ENCODE data around the gene SLC51B.
A peak's percentile ranks its signal among the peaks of the same experiment; 100 is the strongest.
"Not testable (repeated sequence)": the region's sequence is repeated elsewhere in the genome, so short reads cannot be mapped to it uniquely, and the experiment has no call there.

Gene SLC51B

GRCh38 chr15:65041787-65042186 lies 3.4 kb upstream of the SLC51B start:
- no peak for DNase-seq (ENCODE audit: low read depth in 2 of 2)

DNA sequence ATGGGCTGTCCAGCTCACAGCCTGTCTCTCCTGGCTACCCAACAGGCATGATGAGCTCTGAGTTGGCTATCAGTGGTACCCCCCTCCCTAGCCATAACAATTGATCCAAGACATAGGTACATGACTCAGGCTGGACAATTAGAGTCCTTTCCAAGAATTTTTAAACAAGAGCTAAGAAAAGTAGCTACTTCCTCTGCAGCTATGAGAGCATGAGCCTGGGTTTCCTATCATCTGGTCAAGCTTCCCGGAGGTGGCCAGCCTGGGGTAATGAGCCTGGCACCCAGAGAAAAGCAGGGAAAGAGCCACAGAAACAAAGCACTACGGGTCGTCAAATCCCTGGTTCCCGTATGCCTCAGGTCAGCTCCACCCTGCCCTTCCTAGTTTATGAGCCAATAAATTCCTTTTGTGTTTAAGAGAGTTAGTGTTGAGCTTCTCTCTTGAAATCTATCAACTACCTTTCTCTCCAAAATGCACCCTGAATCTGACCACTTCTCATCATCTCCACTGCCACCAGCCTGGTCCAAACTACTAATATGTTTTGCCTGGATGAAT lies 2.3 kb upstream of the SLC51B start:
- no peak for DNase-seq (ENCODE audit: low read depth in 2 of 2)

- not testable (repeated sequence) for DNase-seq (ENCODE audit: low read depth in 2 of 2)
These were observed 969 bp upstream of the SLC51B start for GRCh38 chr15:65044218-65044617.

GRCh38 chr15:65048241-65048640 lies 3.1 kb downstream of the SLC51B start:
- no peak for DNase-seq (ENCODE audit: low read depth in 2 of 2)

- DNase-seq (ENCODE audit: low read depth in 2 of 2): peak; percentile 87 to 88
These were observed 4.2 kb downstream of the SLC51B start for GRCh38 chr15:65049418-65049840.

DNA sequence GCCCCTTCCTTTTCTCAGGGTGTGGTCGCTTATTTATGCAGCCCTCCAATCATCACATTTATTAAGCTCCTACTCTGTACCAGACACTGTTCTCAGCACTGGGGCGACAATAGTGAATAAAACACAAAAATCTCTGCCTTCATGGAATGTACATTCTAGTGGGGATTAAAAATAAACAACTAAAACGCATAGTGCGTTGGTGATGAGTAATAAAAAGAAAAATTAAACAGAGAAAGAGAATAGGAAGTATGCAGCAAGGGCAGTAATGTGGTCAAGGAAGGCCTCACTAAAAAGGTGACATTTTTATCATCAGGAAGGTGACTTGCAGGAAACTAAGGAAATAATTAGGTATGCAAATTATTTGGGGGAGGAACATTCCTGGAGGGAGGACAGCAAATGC lies 5.1 kb downstream of the SLC51B start:
- DNase-seq (ENCODE audit: low read depth in 2 of 2): no peak

- no peak for DNase-seq (ENCODE audit: low read depth in 2 of 2)
These were observed 6.1 kb downstream of the SLC51B start for GRCh38 chr15:65051266-65051665.

DNA sequence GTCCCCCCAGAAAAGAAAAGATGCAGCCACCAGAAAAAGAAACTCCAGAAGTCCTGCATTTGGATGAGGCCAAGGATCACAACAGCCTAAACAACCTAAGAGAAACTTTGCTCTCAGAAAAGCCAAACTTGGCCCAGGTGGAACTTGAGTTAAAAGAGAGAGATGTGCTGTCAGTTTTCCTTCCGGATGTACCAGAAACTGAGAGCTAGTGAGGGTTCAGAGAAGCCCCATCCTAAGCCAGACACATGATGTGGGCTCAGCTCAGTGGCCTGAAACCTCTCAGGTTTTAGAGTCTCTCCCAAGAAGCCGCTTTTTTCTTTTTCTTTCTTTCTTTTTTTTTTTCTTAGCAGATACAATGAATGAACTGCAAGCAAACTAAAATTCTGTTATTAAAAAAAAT lies 7.8 kb downstream of the SLC51B start:
- DNase-seq (ENCODE audit: low read depth in 2 of 2): no peak

DNA sequence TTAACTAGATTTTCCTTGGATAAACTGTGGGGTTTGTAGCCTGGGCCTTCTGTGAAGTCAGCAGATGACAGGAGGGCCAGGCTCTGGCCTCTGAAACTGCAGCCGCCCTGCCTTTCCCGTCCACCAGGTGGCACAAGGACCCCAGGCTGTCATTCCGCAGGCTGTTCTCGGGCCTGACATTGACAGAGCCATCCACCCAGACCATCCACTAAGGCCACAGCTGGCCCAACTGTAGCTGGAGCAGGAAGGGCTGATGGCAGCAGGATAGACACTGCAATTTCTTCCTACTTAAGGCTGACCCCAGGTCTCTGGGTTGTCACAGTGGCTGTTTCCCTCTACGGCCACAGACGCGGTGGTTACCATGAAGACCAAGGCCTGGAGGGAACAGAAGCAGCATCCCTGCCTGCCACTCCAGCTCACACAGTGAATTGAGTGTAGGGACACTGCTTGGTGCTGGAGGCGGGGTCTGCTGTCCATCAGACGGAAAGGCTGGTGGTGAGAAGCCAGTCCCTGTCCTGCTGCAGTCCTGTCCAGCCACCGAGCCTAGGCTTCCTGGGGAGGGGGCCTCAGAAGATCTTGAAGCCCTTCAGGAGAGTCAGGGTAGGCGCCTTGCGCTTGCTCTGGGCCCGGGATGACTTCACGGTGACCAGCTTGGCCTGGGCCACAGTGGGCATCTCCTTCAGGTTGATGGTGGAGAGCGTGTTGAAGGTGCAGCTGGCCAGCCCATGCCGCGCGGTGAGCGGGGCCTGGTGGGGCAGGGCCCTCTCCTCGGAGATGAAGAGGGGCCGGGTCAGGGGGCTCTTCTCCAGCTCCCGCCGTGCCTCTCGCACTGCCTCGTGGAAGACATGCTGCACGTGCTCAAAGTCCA lies 9.4 kb downstream of the SLC51B start:
- DNase-seq (ENCODE audit: low read depth in 2 of 2): peak; percentile 46 to 54

GRCh38 chr15:65055201-65055870 lies 10.1 kb downstream of the SLC51B start:
- no peak for DNase-seq (ENCODE audit: low read depth in 2 of 2)

DNA sequence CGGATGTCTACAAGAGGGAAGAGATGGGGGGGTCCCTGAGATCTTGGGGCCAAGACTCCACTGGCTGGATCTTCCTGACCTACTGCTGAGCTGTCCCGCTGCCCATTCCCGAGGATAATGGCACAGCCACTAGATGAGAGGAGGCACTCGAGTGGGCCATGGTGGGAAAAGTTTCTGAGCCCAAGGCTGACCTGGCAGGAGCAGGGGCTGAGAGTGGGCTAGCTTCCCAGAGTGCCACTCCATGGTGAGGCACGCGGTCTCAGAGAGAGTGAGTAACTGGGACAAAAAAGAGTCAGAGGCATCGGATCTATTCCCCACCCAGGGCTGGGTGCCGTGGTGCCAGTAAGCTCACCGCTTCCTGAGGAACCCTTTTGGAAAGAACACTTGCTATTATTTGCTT lies 10.9 kb downstream of the SLC51B start:
- DNase-seq (ENCODE audit: low read depth in 2 of 2): no peak

DNA sequence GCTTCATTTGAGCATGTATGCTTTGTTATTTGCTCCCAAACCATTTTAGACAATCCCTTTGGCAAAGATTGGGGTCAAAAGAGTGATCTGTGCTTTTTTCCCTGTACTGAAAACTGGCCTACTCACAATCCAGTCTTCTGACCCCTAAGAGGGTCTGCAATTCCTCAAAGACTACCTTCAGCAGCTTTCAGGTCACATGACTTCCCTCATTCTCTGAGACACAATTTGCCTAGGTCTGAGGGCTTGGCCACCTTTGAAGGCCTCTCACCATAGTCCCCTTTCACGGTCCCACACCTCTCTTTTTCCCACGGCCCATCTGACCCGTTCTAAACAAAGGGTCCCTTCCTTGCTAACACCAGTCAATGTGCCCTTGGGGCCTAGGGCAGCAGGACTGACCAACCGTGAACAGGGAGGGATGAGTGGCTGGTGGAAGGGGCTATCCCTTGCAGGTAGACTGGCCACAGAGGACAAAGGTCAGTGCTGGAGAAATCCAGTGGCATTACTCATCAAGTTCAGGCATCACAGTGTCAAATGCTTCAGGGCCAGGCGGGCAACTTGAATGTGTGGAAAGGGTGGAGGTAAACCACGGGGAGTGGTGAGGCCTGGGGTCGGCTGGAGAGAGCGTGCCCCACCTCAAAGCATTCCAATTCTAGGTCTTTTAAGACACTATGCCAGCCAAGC lies 11.8 kb downstream of the SLC51B start:
- DNase-seq (ENCODE audit: low read depth in 2 of 2): no peak

GRCh38 chr15:65057549-65057940 lies 12.4 kb downstream of the SLC51B start:
- DNase-seq (ENCODE audit: low read depth in 2 of 2): no peak

- DNase-seq (ENCODE audit: low read depth in 2 of 2): no peak
These were observed 13.5 kb downstream of the SLC51B start for GRCh38 chr15:65058394-65059368.

- no peak for DNase-seq (ENCODE audit: low read depth in 2 of 2)
These were observed 14.2 kb downstream of the SLC51B start for GRCh38 chr15:65059369-65059750.

- no peak for DNase-seq (ENCODE audit: low read depth in 2 of 2)
These were observed 14.9 kb downstream of the SLC51B start for GRCh38 chr15:65059931-65060596.

GRCh38 chr15:65060641-65061397 lies 15.6 kb downstream of the SLC51B start:
- no peak for DNase-seq (ENCODE audit: low read depth in 2 of 2)

GRCh38 chr15:65062061-65062460 lies 16.9 kb downstream of the SLC51B start:
- DNase-seq (ENCODE audit: low read depth in 2 of 2): no peak

DNA sequence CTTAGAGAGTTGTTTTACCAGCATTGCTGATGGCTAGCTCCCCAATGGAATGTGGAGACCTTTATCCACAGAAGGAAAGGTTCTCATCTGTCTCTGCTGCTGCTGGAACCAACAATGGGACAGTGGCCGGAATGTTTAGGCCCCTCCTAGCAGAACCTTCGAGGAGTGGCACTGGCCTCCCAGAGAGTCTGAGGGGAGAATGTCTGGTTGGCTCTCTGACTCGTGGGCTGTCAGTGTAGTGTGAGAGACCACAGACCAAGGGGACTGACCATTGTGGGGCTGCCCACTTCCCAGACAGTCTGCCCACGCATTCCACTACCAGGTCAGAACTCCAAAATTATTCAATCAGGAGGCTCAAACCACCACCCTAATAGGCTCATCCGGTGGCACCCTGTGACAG lies 17.5 kb downstream of the SLC51B start:
- DNase-seq (ENCODE audit: low read depth in 2 of 2): no peak

Data from stimulated activated CD4-positive, alpha-beta T cell treated with anti-CD3 and anti-CD28 coated beads, Interleukin-4, amount 100 ng/mL, for 48 hours (primary cell).